HG03064 (cell line): ENCODE results near the gene SPATC1L.

ENCODE experiments used
- ATAC-seq: cut with Tn5 transposase; IDR thresholded peaks from one replicate; pipeline ENCODE4 v1.9.1; 2021; ENCODE audit warnings: low read depth; ENCODE audit not compliant: unreplicated experiment

Gene SPATC1L

DNA sequence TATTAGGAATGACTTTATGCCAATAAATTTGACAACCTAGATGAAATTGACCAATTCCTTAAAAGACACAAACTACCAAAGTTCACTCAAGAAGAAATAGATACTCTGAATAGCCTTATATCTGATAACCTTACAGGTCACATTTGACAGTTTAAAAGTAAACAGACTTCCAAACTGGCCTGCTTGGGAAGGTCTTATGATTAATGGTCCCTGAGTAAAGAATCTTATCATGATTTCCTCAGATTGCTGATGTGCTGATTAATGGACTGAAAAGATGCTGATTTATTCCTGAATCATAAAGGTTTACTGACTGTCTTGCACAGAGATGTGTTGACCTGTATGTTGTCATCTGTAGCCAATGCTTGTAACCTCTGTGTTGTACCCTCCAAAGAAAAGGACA is 19.2 kb downstream of the SPATC1L start:
- ATAC-seq, result no peak

DNA sequence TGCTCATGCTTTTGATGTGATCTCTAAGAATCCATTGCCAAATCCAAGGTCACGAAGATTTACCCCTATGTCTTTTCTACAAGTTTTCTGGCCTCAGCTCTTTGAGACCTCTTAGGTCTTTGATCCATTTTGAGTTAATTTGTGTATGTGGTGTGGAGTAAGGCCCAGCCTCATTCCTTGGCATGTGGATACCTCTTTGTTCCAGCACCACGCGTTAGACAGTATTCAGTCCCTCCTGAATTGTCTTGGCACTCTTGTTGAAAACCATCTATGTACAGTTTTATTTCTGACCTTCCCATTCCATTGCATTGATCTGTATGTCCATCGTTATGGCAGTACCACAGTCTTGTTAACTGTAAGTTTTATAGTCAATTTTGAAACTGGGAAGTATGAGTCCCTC is 20.9 kb downstream of the SPATC1L start:
- ATAC-seq, result no peak

DNA sequence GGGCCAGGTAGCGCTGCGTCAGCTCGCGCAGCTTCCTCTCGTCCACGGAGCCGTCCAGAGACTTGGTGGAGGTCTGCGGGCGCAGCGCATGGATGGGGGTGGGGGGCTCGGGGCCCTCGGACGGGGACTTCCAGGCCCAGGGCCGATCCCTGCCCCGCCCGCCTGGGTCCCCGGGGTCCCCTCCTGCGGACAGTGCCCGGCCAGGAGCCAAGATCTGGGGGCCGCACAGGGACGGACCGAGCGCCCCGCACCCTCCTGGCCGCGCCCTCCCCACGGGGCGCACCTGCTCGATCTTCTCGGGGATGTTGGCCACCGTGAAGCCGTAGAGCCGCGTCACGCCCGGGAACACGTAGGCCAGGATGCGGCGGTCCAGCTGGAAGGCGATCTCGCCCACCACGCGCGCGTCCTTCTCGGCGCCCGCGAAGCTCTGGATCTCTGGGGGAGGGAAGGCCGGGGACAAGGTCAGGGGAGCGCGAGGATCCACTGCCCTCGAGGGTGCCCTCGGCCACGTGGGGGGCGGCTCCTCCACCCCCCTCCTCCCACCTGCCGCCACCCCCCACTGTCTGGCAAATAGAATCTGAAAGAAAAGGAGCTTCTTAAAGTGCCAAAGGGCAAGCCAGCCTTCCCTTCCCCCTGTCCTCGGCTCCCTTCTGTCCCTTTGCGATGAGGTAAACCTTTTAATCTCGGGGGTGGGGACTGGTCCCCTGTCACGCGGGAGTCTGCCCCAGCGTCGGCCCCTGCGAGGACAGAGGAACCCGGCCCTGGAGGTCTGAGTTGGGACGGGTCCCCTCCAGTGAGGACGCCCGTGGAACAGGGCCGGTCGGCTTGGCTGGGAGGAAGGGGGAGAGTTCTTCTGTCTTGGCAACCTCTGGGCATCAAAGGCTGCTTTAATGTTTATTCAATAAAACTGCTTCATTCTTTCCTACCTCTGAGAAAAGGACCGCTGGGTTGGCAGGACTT is 22.3 kb downstream of the SPATC1L start:
- ATAC-seq, result no peak

DNA sequence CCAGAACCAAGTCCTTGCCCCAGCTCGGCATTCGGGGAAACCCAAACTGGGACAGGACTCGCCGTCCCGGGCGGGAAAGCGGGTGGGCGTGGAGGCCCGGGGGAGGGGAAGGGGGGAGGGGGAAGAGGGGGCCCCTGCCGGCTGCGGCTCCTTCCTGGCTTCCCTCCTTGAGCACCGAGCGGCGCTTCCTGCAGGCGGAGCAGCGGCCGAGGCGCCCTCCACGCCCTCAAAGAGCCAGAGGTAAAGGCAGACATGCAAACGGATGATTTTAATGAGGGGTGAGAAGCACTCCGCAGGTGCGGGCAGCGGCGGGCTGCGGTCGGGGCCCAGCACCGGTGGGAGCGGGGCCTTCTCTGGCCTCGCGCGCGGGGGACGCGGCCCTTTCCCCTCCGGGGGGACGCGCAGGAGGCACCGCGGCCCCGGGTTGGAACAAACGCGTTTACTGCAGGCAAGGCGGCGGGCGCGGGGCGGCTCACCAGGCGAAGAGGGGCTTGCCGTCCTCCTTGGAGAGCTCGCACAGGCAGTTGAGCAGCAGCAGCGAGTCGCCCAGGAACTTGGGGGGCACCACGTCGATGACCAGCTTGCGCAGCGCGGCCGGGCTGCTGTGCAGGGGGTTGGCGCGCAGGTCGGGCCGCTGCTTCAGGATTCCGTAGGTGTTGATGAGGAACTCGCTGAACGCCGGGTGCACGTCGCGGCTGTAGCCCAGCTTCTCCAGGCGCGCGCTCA is 23.2 kb downstream of the SPATC1L start:
- no peak for ATAC-seq

DNA sequence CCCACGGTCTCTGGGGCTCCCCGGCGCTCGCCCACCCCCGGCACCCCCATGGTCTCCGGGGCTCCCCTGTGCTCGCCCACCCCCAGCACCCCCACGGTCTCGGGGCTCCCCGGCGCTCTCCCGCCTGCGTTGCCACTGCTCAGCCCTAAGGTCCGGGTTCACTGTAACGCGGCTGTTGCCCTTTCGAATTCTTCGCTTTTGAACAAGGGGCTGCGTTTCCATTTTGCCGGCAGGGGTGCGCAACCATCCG is 23.7 kb downstream of the SPATC1L start:
- no peak for ATAC-seq

DNA sequence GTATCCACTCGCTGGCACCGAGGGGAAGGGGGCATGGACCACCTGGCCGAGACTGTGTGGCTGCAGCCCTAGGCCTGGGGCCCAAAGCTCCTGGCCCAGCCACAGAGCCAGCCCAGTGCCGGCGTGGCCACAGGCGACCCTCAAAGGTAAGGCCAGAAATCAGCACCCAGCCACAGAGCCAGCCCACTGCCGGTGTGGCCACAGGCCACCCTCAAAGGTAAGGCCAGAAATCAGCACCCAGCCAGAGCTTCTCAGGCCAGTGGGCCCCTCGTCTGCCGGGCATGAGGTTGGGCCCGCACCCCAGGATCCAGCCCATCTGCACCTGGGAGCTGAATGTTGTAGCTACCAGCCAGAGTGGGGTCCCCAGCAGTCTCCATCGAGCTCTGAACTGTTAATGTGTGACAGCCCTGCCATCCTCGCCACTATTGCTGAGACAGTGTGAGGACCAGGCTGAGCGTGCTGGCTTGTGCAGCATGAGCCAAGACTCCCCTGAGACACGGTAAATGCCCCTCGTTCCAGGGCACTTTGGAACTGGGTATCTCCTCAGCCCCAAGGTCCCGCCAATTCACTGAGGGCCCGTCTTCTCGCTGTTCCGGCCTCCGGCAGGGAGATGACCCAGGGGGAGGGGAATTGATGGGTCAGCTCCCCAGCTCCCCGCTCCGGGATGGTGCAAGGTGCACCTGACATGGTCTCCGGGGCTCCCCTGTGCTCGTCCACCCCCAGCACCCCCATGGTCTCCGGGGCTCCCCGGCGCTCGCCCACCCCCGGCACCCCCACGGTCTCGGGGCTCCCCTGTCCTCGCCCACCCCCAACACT is 24.2 kb downstream of the SPATC1L start:
- no peak for ATAC-seq

DNA sequence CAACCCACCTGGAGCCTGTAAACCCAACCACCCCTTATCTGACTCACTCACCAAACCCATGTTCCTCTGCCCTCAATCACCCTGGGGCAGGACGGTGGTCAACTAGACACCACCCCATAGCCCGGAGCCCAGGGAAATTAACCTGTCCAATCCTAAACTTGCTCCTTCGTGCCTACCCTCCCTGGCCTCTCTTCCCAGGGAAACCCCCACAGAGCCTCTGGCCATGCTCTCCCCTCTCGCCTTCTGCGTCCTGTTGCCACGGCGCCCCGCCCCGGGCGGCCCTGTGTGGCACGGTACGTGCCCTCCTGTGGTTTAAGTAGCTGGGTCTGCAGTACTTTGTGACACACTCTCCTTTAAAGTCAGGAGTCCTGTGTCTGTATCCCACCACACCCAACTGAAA is 24.9 kb downstream of the SPATC1L start:
- ATAC-seq, result no peak

DNA sequence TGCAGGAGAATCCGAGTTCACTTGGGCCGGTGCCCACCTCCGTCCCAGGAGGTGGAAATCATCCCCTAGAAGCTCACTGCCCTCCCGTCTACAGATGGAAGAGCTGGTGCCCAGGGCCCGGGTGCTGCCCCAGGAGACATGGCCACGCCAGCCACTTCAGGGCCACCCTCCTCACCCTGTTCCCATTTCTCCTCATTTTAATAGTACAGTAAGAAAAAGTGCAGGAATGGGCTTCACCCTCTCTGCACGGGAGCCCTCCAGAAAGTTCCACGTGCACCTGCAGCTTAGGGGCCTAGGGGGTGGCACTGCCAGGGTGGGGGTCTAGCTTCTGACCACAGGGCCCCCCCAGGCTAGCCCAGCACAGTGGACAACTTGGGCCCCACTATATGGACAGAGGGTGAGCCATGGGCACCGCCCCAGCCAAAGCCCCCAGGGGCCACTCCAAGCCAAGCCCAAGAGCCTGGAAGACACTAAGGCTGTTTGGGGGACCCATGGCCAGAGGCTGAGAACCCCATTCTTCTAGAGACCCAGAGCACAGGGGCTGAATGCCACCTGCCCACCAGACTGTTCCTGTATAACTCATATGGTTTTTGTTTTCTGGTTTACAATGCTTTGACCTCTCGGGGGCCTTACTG is 25.5 kb downstream of the SPATC1L start:
- no peak for ATAC-seq

DNA sequence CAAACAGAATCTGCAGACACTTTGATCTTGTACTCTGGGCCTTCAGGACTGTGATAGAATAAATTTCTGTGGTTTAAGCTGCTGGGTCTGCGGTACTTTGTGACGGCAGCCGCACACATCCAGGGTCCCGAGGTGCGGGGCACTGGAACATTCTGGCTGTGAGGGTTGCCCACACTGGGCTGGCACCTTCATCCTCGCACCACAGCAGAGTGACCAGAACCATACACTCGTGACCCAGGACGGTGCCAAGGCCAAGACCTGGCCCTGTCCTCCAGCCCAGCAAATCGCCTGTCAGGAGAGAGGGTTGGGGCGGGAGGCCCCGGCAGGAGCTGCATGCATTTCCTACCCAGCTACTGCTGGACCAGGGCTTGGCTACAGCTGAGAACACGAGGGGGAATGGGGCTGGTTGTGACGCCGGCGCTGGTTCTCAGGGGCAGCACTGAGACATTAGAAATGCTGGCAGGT is 26.2 kb downstream of the SPATC1L start:
- ATAC-seq, result no peak

DNA sequence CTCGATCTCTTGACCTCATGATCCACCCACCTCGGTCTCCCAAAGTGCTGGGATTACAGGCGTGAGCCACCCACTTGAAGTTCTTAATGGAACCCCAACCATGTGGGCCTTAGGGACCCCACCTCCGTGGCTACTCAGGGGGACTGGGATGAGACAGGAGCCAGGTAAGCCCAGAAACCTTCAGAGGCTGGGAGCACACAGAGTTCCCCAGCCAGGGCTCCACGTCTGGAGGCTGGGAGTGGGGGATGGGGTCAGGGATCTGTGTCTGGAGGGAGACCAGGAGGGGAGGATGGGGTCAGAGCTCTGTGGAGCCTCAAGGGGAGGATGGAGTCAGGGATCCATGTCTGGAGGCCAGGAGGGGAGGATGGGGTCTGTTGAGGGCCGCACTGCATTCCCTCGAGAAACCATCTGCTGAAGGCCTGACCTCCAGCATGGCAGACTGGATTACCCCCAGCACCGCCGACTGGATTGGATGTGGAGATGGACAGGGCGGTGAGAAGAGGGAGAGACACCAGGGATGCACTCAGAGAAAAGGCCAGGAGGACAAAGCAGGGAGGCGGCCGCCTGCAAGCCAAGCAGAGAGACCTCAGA is 26.8 kb downstream of the SPATC1L start:
- ATAC-seq, result no peak

DNA sequence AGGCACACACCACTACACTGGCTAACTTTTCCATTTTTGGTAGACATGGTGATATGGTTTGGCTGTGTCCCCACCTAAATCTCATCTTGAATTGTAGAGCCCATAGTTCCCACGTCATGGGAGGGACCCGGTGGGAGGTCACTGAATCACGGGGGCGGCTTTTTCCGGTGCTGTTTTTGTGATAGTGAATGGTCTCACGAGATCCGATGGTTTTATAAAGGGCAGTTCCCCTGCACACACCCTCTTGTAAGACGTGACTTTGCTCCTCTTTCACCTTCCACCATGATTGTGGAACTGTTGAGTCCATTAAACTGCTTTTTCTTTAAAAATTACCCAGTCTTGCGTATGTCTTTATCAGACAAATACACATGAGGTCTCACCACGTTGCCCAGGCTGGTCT is 27.6 kb downstream of the SPATC1L start:
- ATAC-seq, result no peak

DNA sequence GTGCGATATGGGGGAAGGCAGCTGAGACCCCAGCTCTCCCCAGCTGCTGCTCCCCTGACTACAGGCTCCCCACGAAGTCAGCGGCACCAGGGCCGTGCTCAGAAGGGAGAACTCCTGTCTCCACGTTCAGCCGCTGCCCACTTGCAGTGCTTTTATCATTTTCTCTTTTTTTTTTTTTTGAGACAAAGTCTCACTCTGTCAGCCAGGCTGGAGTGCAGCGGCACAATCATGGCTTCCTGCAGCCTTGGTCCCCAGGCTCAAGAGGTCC is 27.9 kb downstream of the SPATC1L start:
- no peak for ATAC-seq

DNA sequence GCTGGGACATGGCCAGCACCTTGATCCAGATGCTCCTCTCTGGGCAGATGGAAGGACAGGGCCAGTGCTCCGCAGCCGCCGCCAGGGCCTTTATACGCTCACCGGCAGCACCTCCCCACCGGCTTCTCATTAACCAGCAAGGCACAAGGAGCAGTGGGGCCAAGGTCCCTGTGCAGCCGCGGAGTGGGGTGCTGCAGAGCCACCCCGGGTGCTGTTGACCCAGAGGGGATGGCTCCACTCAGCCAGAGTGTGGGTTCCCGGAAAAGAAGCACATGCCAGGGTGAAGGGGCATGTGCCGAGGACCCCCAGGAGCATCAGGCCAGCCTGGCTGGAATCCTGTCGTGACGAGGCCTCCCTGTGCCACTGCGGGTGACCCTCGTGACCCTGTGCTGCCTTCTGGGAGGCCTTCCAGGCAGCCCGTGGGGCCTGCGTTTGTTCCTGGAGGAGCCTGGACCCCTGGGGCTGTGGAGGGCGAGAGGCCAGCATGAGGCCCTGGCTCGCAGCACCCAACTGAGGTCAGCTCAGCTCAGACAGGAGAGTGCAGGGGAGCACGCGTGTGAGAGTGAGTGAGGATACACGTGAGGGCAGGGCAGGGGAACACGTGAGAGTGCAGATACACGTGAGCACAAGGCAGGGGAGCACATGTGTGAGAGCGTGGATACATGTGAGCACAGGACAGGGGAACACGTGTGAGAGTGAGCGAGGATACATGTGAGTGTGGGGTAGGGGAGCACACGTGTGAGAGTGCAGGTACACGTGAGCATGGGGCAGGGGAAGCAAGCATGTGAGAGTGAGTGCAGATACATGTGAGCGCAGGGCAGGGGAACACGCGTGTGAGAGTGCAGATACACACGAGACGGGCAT is 28.5 kb downstream of the SPATC1L start, which contains the start of gene FTCD:
Gene FTCD, minus strand, starts transcription at position 66 of the 864 bp plus-strand sequence. Its CDS starts 56 bp downstream, at position 10.
- ATAC-seq, result no peak

DNA sequence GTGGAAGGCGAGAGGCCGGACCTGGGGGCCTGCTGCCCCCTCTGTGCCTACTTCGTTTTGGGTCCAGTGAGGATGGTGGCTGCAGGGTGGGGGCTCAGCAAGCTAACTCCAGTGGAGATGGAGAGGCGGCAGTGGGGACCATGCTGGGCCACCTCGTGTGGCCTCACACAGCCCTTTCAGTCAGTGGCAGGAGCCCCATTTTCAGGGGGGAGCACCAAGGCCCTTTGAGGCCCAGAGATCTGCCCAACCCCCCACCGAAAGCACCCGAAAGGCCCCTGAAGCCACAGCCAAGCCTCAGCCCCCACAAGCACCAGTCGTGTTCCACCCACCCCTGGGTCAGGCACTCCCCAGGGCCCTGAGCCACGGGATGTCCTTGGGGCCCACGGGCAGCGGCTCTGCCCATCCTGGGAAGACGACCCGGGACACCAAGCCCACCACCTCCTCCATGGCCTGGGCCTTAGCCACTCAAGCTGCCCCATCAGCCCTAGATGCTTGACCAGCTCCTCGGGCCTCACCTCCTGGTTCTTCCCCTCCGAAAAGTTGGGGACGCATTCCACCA is 29.2 kb downstream of the SPATC1L start:
- ATAC-seq, result no peak

DNA sequence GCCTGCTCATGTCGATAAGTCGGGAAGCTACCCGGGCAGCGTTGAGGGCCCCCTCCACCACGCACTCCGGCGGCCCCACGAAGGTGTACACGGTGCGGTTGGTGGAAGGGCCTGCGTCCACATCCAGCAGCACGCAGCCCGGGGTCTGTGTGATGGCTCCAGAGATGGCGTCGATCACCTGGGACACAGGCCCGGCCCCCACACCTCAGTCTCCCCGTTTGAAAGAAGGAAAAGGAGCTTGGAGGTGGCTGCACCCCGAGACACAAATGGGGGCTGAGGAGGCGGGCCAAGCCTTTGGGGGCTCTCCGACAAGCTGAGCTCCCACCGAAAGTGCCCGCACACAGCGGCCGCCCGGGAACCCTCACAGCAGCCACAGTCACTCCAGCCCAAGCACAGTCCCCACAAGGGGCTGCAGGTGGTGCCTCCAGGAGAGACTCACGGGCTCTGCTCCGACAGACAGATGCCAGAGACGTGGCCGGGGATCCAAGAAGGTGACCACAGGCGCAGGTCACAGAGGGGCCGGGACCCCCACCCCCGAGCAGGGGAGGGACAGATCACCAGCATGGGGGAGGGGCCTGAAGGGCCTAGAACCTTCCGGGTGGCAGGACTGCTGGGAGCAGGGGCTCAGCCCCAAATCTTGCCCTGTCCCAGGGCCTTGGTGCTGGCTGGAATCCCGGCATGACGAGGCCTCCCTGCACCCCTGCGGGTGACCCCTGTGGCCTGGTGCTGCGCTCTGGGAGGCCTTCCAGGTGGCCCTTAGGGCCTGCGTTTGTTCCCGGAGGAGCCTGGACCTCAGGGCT is 29.9 kb downstream of the SPATC1L start:
- no peak for ATAC-seq

DNA sequence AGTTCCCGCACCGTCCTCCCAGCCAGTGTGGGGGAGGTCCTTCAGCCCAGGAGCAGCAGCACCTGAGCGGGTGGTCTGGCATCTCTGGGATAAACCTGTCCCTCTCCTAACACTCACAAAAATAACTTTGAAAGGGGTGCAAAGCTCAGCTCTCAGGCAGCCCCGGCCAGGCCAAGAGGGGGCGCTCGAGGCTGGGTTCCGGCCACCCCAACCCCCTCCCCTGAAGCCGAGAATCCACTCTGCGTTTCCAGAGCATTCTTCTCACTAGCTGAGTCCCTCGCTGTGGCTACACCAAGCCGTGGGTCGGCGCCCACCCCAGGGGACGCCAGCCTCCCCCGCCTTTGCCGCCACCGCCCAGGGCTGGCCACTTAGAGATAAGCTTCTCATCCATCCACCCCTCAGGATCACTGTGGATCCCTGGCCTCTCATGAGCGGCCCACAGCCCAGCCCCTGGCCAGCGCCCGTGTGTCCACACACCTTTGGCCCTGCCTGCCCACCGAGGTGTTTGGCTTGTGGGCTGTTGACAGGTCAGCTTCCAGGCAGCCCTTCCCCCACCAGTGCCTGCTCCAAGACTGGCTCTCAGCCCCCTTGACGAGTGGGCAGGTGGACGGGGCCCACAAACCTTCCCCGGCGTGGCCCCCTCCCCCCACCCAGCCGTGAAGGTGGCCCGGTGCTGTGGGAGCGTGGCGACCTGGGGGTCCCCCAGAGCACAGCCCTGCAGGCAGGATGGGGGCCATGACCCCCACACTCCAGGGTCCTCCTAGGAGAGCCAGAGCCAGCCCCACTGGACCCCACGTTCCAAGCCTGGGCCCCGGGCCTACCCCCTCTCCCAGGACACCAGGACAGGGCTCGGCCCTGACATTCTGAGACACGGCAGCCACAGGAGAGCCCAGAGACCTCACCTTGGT is 30.8 kb downstream of the SPATC1L start:
- no peak for ATAC-seq

DNA sequence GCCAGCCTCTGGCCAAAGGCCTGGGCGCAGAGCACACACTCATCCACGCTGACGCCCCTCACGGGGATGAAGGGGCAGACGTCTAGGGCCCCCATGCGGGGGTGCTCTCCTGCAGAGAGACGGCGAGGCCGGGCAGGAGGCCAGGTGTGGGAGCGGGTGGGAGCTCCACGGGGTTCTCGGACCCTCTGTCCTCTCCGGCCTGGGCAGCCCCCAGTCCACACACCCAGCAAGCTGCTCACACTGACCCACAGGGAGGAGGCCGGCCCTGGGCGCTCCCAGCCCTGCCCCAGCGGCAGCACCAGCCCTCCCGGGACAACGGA is 31.4 kb downstream of the SPATC1L start:
- ATAC-seq, result no peak
